HG03565 (cell line): ENCODE results near the gene EHD1.

ENCODE experiments used
- ATAC-seq: cut with Tn5 transposase; IDR thresholded peaks from one replicate; pipeline ENCODE4 v1.9.1; 2021; ENCODE audit warnings: mild to moderate bottlenecking, moderate library complexity; ENCODE audit not compliant: unreplicated experiment

Gene EHD1

DNA sequence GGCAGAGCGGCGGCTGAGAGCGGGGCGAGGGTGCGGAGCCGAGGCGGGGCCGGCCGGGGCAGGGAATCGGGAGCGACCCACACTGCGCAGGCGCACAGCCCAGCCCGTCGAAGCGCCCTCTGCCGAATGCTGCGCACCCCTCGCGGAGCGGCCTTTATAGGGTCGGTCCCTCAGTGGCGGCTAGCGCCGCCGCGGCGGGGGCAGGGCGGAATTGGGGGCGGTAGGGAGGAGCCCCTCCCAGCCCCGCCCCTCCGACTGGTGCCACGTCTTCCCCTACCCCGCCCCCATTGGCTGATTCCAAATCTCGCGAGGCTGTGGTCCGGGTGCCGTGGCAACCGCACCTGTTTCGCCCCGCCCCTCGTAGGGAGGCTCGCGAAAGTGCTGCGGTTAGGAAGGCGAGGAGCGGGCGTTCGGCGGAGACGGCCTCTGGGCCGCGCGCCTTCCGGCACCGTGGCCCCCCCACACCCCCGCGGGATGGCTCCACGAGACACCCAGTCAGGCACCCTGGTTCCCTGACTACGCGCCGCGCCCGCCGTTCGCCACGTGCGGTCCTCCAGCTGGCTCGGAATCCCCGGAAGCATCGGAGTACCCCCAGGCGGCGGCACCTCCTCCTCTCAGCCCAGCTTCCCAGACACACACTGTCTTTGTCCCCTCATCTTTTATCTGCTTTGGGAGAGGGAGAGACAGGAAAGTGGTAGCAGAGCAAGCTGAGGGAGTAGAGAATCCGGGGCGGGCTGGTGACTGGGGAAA is at the start of gene EHD1:
Gene EHD1 (minus strand): TSS at position 128 of the 750 bp plus-strand sequence. CDS start 157 bp downstream, outside the sequence.
- peak; percentile 56 for ATAC-seq

DNA sequence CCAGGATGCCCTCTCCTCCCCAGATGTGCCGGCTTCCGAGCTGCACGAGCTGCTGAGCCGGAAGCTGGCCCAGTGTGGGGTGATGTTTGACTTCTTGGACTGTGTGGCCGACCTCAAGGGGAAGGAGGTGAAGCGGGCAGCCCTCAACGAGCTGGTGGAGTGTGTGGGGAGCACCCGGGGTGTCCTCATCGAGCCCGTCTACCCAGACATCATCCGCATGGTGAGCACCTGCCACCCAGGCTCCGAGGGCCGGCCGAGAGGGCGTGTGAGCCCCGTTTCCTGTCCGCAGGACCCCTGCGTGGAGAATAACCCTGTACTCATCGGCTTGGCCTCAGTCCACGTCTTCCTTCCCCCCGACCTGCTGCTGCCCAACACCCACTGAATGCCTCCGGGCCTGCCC is 48.3 kb upstream of the EHD1 start:
- ATAC-seq, result no peak

DNA sequence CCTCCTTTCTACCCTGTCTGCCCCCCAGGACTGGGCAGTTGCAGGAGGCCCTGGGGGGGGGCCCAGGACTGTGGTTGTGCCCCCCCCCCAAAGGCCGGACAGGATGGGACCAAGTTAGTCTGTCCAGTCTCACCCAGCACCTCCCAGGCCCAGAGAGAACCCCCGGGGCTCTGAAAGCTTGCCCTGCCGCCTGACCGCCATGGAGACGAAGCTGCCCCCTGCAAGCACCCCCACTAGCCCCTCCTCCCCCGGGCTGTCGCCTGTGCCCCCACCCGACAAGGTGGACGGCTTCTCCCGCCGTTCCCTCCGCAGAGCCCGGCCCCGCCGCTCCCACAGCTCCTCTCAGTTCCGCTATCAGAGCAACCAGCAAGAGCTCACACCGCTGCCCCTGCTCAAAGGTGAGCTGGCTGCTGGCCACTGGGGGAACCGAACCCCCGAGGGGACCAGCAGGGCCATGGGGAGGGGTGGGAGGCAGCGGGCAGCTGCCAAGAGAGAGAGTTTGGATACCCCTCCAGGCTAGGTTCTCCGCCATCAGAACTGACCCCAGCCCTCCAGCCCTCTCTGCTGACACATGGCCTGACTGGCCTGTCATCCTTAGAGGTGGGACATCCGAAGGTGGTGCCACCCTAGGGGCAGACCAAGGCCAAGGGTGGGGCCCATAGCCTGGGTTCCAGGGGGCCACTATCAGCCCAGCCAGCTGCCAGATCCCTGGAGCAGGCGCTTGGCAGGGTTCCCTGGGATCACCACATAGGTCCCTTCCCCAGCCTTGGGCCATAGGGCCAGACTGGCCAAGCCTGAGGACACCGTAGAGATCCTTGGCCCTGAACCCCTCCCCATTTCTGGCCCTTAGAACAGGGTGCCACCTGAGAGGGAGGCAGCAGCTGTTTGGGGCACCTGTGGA is 47.4 kb upstream of the EHD1 start:
- no peak for ATAC-seq

DNA sequence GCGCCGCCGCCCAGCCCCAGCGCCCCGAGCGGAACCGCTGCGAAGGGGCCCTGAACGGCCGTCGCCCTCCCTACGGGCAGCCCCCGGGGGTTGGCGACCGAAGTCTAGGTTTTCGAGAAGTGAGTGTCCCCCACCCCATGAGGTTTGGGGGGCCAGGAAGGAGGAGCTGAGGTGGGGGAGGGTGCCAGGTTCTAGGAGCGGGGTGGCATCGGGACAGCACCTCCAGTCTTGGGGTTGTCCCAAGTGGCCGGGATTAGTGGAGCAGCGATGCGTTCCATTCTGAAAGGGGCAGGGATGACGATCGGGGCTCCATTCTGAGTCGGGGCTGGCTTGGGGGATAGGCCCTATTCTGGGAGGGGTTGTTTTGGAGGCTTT is 46.5 kb upstream of the EHD1 start:
- ATAC-seq, result no peak

DNA sequence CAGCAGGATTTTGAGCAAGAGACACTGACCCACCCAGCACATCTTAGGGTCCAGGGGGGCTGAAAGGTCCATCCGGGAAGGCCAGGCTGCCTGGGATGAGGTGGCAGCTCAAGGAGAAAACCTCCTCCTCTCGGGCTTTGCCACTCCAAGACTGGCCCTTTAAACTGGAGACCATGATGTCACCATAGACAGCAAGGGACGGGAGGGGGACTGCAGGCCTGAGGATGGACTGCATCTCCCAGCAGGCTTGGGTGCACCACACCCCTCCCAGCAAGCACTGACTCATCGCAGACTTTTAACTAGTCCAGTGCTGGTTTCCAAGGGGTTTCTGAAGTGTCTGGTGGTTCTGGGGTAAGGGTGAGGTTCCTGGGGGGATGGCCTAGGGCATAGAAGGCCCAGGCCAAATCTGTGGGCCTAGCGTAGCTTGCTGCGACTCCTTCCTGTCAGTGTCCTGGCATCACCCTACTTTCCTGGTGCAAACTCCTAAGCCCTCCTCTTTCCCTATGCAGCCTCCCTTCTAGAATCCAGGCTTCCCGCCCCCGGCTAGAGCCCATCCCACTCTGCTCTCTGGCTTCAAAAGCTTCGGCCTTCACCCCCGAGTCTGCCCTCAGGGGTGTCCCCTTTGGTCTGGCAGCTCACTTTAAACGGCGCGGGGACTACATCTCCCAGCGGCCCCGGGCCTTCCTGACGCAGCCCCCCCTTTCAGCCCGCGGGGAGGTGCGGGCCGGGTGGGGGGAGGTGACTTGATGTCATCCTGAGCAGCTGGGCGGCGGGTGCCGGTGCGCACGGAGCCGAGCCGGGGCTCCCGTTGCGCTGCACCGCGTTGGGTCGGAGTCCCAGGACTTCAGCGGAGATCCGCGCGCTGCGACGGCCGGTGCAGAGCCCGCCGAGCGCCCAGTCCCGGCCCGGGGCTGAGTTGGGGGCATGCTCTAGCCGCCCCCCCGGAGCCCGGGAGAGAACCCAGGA is 45.8 kb upstream of the EHD1 start, which contains the start of gene PPP2R5B:
Gene PPP2R5B (plus strand): TSS at position 746 of the 966 bp plus-strand sequence. CDS start 1,046 bp downstream, outside the sequence.
- peak; percentile 70 for ATAC-seq

DNA sequence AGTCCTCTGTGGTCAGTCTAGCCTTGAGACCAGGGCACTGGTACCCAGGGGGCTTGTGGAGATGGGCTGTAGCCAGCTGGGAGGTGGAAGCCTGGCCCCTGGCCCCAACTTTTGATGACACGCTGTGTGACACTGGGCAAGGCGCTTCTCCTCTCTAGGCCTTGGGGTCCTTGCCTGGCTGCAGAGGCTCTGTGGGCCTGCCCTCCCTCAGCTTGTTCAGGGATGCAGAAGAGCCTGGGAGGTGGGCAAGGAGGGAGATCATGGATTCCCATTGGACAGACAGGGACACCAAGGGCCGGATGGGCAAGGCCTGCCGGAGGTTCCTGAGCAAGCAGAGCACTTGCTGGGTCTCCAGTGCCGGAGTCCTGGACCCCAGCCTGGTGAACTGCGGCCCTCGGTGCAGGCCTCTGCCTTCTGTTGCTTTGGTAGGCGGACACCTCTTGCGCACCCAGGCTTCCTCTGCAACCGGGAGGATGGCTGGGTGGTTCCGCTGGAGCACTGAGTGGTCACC is 44.8 kb upstream of the EHD1 start:
- ATAC-seq, result no peak

DNA sequence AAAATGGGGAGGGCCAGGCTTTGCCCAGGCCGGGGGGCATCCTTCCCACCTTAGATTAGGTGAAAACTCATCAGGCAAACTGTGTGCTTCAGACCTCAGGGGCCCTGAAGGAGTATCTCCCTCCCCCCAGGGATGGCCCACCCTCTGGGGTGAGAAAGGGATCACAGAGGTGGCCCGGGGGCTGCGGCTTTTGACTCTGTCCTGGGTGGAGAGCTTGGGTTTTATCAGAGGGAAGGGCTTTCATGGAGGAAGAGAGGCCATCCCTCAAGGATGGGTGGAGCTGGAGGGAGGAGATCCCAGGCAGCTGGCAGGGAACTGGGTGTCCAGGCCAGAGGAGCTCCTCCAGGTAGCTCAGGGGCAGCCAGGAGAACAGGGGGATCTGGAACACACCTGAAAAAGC is 43.0 kb upstream of the EHD1 start:
- ATAC-seq, result no peak

DNA sequence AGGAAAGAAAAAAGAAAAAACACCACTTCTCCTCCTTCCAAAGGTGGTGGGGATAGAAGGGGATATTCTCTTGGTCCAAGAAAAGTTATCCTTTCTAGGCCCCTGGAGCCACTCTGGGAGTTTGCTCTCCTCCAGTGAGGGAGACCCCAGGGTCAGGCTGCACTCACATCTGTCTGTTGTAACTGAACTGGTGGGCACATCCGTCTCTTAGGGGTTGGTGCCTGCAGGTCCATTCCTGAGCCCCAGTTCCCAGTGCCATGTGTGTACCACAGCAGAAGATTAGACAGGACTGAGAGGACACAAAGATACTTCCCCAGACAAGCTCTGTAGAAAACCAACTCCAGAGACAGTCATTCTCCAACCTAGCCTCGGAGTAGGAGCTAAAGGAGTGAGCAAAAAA is 41.7 kb upstream of the EHD1 start:
- no peak for ATAC-seq

DNA sequence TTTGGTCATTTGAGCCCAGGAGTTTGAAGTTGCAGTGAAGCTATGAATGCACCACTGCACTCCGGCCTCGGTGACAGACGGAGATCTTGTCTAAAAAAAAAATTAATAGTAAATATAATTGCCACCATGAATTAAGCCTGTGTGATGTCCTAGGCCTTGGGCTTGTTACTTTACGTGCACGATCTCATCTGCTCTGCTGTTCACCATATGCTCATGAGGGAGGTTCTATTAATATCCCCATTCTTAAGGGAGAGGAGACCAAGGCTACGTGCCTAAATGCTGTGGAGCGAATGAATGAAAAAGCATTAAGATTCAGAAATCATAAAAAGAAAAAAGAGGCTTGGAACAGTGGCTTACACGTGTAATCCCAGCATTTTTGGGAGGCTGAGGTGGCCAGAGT is 41.2 kb upstream of the EHD1 start:
- ATAC-seq, result no peak

DNA sequence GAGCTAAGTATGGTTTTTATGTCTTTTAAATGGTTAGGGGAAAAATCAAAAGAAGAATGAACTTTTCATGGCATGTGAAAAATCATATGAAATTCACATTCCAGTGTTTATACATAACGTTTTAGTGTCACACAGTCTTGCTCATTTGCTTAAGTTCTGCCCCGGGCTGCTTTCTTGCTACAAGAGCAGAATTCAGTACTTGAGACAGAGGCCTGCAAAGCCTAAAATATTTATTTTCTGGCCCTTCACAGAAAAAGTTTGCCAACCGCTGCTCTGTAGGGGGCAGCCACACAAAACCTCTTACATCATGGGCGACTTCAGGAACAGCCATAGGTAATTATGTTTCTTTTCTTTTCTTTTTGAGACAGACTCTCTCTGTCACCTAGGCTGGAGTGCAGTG is 39.6 kb upstream of the EHD1 start:
- no peak for ATAC-seq

DNA sequence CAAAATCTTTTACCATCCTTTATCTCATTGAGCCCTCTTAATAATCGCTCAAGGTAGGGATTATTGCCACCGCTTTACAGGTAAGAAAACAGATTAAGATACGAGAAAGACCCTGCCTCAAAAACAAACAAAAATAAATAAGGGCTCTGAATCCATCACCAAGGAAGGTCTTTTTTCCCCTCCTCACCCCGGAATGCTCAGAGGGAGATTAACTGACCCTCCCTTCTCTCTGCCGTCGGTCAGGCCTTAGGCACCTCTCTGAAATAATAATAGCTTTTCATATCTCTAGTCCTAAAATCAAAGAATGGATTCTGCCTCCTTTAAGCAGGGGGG is 39.2 kb upstream of the EHD1 start:
- no peak for ATAC-seq

DNA sequence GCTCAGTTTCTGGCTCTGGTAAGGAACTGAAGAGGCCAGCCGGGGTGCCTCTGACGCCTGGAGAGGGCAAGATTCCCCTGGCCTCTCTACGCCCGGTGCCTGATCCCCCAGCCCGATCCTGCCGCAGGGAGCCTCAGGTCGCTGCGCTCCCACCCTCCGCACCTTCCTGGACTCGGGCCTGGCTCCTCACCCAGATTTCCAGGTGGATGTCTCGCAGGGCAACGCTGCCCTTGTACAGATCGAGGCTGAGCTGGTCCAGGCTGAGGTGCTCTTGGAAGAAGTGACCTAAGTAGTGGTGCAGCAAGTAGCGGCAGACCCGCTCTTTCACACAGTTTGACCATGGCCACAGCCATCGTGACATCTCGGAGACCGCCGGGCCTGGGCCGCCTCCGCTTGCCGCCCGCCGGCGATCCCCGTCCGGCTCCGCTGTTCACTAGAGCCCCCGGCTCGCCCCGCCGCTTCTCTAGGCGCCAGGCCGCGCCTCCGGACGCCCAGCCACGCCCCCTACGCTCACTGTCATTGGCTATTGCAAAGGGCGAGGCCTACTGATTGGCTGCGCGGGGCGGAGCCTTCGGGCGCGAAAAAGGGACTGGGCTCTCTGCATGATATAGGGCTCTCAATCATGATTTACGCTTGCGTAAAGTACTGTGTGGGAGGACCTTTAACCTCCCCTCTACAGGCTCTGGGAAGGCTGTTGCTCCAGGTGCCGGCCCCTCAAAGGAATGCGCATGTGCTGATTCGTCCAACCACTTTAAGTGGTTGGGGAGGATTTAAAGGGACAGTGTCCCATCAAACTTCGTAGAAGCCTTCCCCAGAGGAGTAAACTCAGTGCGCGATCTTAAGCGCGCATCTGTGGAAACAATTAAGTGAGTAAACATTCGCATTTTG is 38.6 kb upstream of the EHD1 start, which contains the start of gene ATG2A:
Gene ATG2A (minus strand): TSS at position 435 of the 888 bp plus-strand sequence. CDS start 74 bp downstream, at position 361.
- ATAC-seq, result peak; percentile 90

DNA sequence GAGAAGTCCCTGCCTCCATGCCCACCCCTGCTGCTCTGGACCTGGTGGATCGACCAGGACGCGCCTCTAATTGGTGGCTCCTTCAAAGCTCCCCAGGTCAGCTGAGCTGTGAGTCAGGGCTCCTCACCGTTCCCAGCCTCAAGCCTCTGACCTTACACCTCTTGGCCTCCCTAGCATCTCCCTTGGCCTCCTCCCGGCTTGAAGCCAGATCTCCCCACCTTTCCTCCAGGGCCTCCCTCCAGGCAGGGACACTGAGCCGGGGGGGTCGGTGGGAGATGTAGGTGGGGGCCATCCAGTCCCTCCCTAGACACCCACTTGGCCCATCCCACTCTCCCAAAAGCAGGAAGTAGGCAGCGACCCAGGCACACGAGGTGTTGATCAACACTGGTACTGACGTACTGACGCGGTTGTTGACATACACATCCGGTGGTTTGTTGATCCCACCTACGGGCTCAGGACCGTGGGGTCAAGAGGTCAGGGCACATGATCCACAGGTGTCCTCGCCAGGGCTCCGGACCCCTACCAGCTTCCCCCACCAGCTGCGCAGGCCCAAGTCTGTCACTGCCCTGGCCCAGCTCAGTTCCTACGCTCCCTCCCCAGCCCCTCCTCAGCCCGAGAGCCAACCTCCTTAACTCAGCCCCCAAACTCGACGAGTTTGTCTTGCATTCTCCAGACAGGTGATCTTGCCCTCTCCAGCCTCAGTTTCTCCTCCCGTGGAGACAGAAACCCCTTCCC is 37.8 kb upstream of the EHD1 start:
- no peak for ATAC-seq

DNA sequence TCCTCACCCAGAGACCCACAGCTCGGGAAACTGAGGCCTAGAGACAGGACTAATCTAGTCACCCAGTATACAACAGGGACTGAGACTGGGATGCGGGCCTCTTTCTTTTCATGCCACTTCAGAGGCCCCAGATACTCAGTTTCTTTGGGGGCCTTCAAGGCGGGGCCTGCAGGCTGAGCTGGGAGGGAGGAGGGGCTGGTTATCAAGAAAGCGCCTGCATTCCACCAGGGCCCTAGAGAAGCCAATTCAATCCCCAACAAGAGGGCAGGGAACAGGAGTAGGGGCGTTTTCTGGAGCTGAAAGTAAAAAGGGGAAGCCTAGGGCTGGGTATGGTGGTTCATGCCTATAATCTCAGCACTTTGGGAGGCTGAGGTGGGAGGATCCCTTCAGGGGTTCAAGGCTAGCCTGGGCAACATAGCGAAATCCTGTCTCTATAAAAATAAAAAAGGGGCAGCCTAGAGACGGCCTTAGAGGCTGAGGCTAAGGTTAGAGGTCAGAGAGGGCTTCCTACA is 37.0 kb upstream of the EHD1 start:
- ATAC-seq, result no peak

DNA sequence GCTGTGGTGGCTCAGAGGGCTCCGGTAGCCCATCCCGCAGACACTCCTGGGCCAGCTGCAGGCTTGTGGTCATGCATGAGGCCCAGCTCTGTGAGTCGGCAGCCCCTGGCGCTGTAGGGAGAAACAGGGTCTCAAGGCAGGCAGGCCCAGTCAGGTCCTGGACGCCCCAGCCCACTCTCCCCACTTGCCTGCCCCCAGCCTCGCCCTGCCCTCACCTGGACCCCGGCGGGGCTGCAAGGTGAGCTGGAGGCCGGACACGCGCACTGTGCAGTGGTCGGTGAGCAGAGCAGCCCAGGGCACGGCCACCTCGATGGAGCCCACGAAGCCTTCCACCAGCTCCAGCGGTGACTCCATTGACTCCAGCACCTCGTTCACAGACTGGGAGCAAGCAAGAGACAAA is 35.7 kb upstream of the EHD1 start:
- no peak for ATAC-seq

DNA sequence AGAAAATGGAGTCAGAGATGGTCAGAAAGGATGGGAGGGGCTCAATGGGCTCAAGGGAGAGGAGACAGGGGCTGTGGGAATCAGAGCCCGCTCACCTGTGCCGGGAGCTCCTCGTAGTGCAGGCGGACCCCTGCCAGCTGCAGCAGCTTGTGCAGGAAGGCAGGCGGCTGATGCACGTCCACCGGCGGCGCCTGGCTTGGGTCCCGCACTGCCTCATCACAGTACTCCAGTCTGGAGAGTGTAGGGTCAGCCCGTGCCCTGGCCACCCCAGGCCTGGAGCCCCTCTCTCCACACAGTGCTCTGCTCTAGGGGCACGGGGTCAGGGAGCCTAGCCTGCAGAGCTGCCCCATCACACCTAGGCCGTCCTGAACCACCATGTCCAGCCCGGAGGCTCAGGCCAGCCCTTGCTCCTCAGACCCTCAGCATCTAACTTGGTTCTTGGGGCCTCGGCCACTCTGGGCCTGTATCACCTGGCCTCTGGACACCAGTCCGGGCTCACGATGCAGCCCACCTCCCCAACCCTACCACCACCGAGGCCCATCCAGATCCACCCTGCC is 34.8 kb upstream of the EHD1 start:
- ATAC-seq, result no peak

DNA sequence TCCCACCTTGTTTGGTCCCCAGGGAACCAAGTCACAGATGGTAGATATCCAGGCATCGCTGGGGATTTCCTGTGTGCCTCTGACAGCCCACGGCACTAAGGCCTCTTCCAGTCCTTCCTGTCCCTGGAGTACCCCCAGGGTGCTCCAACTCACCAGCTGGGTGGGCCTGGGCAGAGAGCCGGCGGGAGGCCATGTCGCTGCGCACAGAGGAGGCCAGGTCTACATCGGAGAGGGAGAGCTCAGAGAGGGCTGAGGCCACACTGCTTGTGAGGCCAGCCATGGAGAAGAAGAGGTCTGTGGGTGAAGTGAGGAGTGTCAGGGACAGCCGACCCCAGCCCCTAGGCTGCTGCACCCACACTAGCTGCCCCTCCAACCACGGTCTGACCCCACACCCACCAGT is 33.3 kb upstream of the EHD1 start:
- ATAC-seq, result no peak

DNA sequence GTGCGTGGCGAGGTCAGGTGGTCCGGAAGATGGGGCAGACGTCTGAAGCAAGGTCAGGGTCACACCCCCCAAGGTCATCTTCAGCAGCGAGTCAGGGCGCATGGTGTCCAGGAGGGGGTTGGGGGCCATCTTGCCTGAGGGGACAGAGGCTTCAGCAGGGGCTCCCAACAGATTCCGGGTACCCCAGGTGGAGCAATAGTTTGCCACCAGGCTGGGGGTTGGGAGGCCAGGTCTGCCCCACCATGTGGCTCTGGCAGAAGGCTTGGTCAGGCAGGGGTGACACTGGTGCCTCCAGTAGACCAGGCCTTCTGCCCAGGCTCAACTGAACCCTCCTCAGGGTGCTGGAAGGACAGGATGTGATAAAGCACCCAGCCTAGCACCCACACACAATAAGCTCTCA is 32.7 kb upstream of the EHD1 start:
- no peak for ATAC-seq
